HL-60 (cell line): ENCODE data around the gene IGHMBP2.
"Not testable (repeated sequence)": the region's sequence is repeated elsewhere in the genome, so short reads cannot be mapped to it uniquely, and the experiment has no call there.

Experiments
- DNase-seq, 2 experiments: peaks; one replicate each; pipeline ENCODE4 v3.0.0-alpha.2; 2010 to 2020; ENCODE audit warnings: low read depth in 1 of 2, low spot score in 1 of 2
- H3K27ac ChIP-seq: fragments of 250-450 bp; sonication (Bioruptor Pico); replicated peaks from 2 replicates; pipeline ENCODE4 v1.5.1; 2020; ENCODE audit warnings: mild to moderate bottlenecking, moderate library complexity
- H3K27me3 ChIP-seq: fragments of 250-450 bp; sonication (Bioruptor Pico); 2 replicates; pipeline ENCODE4 v1.5.1; 2021; ENCODE audit warnings: mild to moderate bottlenecking, moderate library complexity; ENCODE audit not compliant: insufficient read depth, poor library complexity, severe bottlenecking
- H3K4me3 ChIP-seq: replicated peaks from 2 replicates; pipeline ENCODE4 v1.5.1; 2011; ENCODE audit warnings: mild to moderate bottlenecking, control low read depth, low read length; ENCODE audit not compliant: insufficient read depth
- CTCF ChIP-seq: IDR thresholded peaks from one replicate; pipeline ENCODE4 v1.5.1; 2011; ENCODE audit warnings: low read length, control low read depth, inconsistent platforms; ENCODE audit not compliant: insufficient read depth
- GABPA ChIP-seq: IDR thresholded peaks from 2 replicates; pipeline ENCODE4 v1.6.1; 2012; ENCODE audit warnings: low read depth
- POLR2AphosphoS5 ChIP-seq: IDR thresholded peaks from 2 replicates; pipeline ENCODE4 v1.6.1; 2012; ENCODE audit warnings: low read depth
- REST ChIP-seq: IDR thresholded peaks from 2 replicates; pipeline ENCODE4 v1.6.1; 2012; ENCODE audit warnings: low read depth; ENCODE audit not compliant: insufficient replicate concordance
- SPI1 ChIP-seq: IDR thresholded peaks from 2 replicates; pipeline ENCODE4 v1.6.1; 2012; ENCODE audit warnings: low read depth, mild to moderate bottlenecking, borderline replicate concordance

The IGHMBP2 gene

GRCh38 chr11:68881320-68881719 is 22.4 kb upstream of the IGHMBP2 start:
- H3K27me3 ChIP-seq: no peaks in the 10 kb centered on the region
- no peak overlapping the region for H3K27ac ChIP-seq
- H3K4me3 ChIP-seq: no peak overlapping the region
- TF ChIP-seq CTCF: no peak
- TF ChIP-seq SPI1: no peak
- no peak for TF ChIP-seq GABPA
- no peak for TF ChIP-seq REST
- no peak for TF ChIP-seq POLR2AphosphoS5
- DNase-seq: no peak

GRCh38 chr11:68882391-68882790 is 21.3 kb upstream of the IGHMBP2 start:
- H3K27ac ChIP-seq: no peak overlapping the region
- TF ChIP-seq REST (no peak), SPI1 (no peak), POLR2AphosphoS5 (no peak), GABPA (no peak), CTCF (no peak)
- DNase-seq: no peak
- H3K4me3 ChIP-seq: no peak overlapping the region
- no peaks in the 10 kb centered on the region for H3K27me3 ChIP-seq

- not testable (repeated sequence) for H3K4me3 ChIP-seq, DNase-seq, H3K27ac ChIP-seq, H3K27me3 ChIP-seq
Observed at GRCh38 chr11:68884827-68885226, 18.9 kb upstream of the IGHMBP2 start.

GRCh38 chr11:68889948-68890446 is 13.7 kb upstream of the IGHMBP2 start:
- no peak overlapping the region for H3K27ac ChIP-seq
- H3K27me3 ChIP-seq: no peaks in the 10 kb centered on the region
- H3K4me3 ChIP-seq: no peak overlapping the region
- DNase-seq: no peak
- TF ChIP-seq POLR2AphosphoS5 (no peak), CTCF (no peak), GABPA (no peak), REST (no peak)
